ENCODE results near the gene ABTB1. TPM values are rescaled to one million over a fixed set of nuclear protein-coding genes. Genes with fewer than 3 reads are reported as not detected.
A peak's percentile ranks its signal among the peaks of the same experiment; 100 is the strongest.

The ABTB1 gene
- total and polyA plus RNA-seq, 9 of the 15 experiments (the other 6 are each of a cell fraction or from before 2014, with no cell fraction given) = 0.04 to 2.3 (median 0.55) TPM; not detected in 1

DNA sequence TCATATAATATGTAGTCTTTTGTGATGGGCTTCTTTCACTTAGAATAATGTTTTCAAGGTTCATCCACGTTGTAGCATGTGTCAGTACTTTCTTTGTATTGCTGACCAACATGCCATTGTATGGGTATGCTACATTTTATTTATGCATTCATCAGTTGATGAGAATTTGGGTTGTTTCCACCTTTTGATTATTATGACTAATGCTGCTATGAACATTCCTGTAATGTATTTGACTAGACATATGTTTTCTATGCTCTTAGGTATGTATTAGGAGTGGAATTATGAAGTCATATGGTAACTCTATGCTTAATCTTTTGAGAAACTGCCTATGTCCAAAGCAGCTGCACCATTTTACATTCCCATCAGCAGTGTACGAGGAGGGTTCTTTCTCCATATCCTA lies 46.9 kb upstream of the ABTB1 start:
- H3K9me3 ChIP-seq (replicated peaks; ENCODE audit: control insufficient read depth, insufficient read depth, low read depth, low read length) = no peaks in the 10 kb centered on the region
- peaks cover 4% of the 10 kb centered on the region for H4K20me1 ChIP-seq (replicated peaks; ENCODE audit: control insufficient read depth, insufficient read depth, low read length)
- H3K36me3 ChIP-seq (ENCODE audit: control insufficient read depth, insufficient read depth, low read length) = peaks cover 17% of the 10 kb centered on the region; the same call in 2 of the 3 replicates
- in situ Hi-C loops (cut with MboI) = no loop called here
- H3K9ac ChIP-seq (ENCODE audit: insufficient read depth in 1 of 2, low read depth in 2 of 2, low read length in 2 of 2) = no peak overlapping the region
- ChIA-PET CTCF (ENCODE audit: low intra/inter-chr PET ratio) (no interaction called here), POLR2A (interaction anchor here (0.5 kb wide), 1 partner anchor 695 kb away, joined by 3 read pairs; no protein-coding TSS in a partner anchor)
- intact Hi-C loops (cut with micrococcal nuclease) = no loop called here
- no peak overlapping the region for H2AFZ ChIP-seq (ENCODE audit: low read depth, low read length)
- DNase-seq (ENCODE audit: extremely low read depth in 1 of 4, low spot score in 3 of 4) = no peak
- no peak overlapping the region for H3K27ac ChIP-seq (ENCODE audit: extremely low read depth, low read depth, low read length)
- no peak for ATAC-seq
- no peak for FAIRE-seq
- no peak overlapping the region for H3K4me2 ChIP-seq (ENCODE audit: insufficient read depth, low read length)
- BruUV-seq (replicated peaks) = no TSS peak
- WGBS (ENCODE audit: insufficient coverage, low coverage, missing lambda C conversion rate) = 0% methylated on average over 2 of the region's 2 CpGs
- no peak overlapping the region for H3K4me3 ChIP-seq
- TF ChIP-seq NFE2 (IDR thresholded peaks at IDR 0.05; ENCODE audit: low read depth) (no peak), CHAMP1 (IDR thresholded peaks at IDR 0.05) (no peak), MTF1 (CRISPR knock-in tag; IDR thresholded peaks at IDR 0.05; ENCODE audit: borderline replicate concordance) (no peak)
- H3K4me1 ChIP-seq (replicated peaks in 1 of 2; ENCODE audit: control insufficient read depth in 2 of 2, insufficient read depth in 2 of 2, low read length in 2 of 2) = peaks cover 13 to 14% of the 10 kb centered on the region in 2 experiments; a peak in 4 of 5 replicates
- H3K27me3 ChIP-seq (ENCODE audit: control insufficient read depth in 2 of 2, insufficient read depth in 2 of 2, low read length in 2 of 2) = no peaks in the 10 kb centered on the region
- H3K9me1 ChIP-seq (ENCODE audit: control insufficient read depth, insufficient read depth, low read length) = peaks cover 4% of the 10 kb centered on the region
- peaks cover 15% of the 10 kb centered on the region for H3K79me2 ChIP-seq (ENCODE audit: control insufficient read depth, insufficient read depth, low read length)

GRCh38 chr3:127628426-127628787 lies 44.3 kb upstream of the ABTB1 start:
- WGBS (ENCODE audit: insufficient coverage, low coverage, missing lambda C conversion rate) = 56% methylated on average over 4 of the region's 4 CpGs
- Histone ChIP-seq H3K4me1 (replicated peaks in 1 of 2; ENCODE audit: control insufficient read depth in 2 of 2, insufficient read depth in 2 of 2, low read length in 2 of 2) (peaks cover 14% of the 10 kb centered on the region in 2 experiments; a peak in 4 of 5 replicates), H3K9me3 (replicated peaks; ENCODE audit: control insufficient read depth, insufficient read depth, low read depth, low read length) (no peaks in the 10 kb centered on the region), H2AFZ (ENCODE audit: low read depth, low read length) (peak overlapping the region; percentile 92), H3K27ac (ENCODE audit: extremely low read depth, low read depth, low read length) (no peak overlapping the region), H3K4me3 (no peak overlapping the region), H3K9me1 (ENCODE audit: control insufficient read depth, insufficient read depth, low read length) (peaks cover 4% of the 10 kb centered on the region), H3K36me3 (ENCODE audit: control insufficient read depth, insufficient read depth, low read length) (no peaks in the 10 kb centered on the region), H3K9ac (ENCODE audit: insufficient read depth in 1 of 2, low read depth in 2 of 2, low read length in 2 of 2) (no peak overlapping the region), H3K27me3 (ENCODE audit: control insufficient read depth in 2 of 2, insufficient read depth in 2 of 2, low read length in 2 of 2) (no peaks in the 10 kb centered on the region), H4K20me1 (replicated peaks; ENCODE audit: control insufficient read depth, insufficient read depth, low read length) (peaks cover 4% of the 10 kb centered on the region; the same call in 1 of the 2 replicates), H3K4me2 (ENCODE audit: insufficient read depth, low read length) (peak overlapping the region; percentile 41; the same call in 1 of the 2 replicates), H3K79me2 (ENCODE audit: control insufficient read depth, insufficient read depth, low read length) (peaks cover 22% of the 10 kb centered on the region)
- DNase-seq (ENCODE audit: extremely low read depth in 1 of 4, low spot score in 3 of 4) (no peak), FAIRE-seq (no peak), ATAC-seq (no peak)
- BruUV-seq (replicated peaks) = TSS peak; percentile 74
- ChIA-PET CTCF (ENCODE audit: low intra/inter-chr PET ratio) (no interaction called here), POLR2A (no interaction called here)
- no peak for TF ChIP-seq TRIM24 (IDR thresholded peaks at IDR 0.05)
- TF ChIP-seq, protein P1, sequence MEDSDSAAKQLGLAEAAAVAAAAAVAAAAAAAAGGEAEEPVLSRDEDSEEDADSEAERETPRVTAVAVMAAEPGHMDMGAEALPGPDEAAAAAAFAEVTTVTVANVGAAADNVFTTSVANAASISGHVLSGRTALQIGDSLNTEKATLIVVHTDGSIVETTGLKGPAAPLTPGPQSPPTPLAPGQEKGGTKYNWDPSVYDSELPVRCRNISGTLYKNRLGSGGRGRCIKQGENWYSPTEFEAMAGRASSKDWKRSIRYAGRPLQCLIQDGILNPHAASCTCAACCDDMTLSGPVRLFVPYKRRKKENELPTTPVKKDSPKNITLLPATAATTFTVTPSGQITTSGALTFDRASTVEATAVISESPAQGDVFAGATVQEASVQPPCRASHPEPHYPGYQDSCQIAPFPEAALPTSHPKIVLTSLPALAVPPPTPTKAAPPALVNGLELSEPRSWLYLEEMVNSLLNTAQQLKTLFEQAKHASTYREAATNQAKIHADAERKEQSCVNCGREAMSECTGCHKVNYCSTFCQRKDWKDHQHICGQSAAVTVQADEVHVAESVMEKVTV (CRISPR knock-in tag; IDR thresholded peaks at IDR 0.05) = no peak
- no peak for TF ChIP-seq ZZZ3 (IDR thresholded peaks at IDR 0.05)
- TF ChIP-seq HOXB6 (CRISPR knock-in tag; IDR thresholded peaks at IDR 0.05; ENCODE audit: borderline replicate concordance) = no peak
- TF ChIP-seq ARID2 (IDR thresholded peaks at IDR 0.05) = no peak
- no peak for TF ChIP-seq BMI1 (IDR thresholded peaks at IDR 0.05; ENCODE audit: low read length)
- no peak for TF ChIP-seq ILK (tag; IDR thresholded peaks at IDR 0.05; ENCODE audit: borderline replicate concordance, low read depth)
- intact Hi-C loops (cut with micrococcal nuclease) (no loop called here), in situ Hi-C loops (cut with MboI) (no loop called here)

All from K562 (cell line).